HG02759 (cell line): ENCODE data around the gene TP53TG3E.
"Not testable (repeated sequence)": the region's sequence is repeated elsewhere in the genome, so short reads cannot be mapped to it uniquely, and the experiment has no call there.

Source experiments
- ATAC-seq: cut with Tn5 transposase; IDR thresholded peaks from one replicate; pipeline ENCODE4 v1.9.1; 2021; ENCODE audit warnings: mild to moderate bottlenecking, moderate library complexity; ENCODE audit not compliant: unreplicated experiment

Gene TP53TG3E

GRCh38 chr16:33304006-33304405 lies at the start of gene TP53TG3E:
TSS of gene TP53TG3E (plus strand) at chr16:33304306. CDS start at chr16:33304374, 68 bp downstream.
- ATAC-seq, result not testable (repeated sequence)

- not testable (repeated sequence) for ATAC-seq
These were observed 32.3 kb downstream of the TP53TG3E start for GRCh38 chr16:33336226-33337012.

DNA sequence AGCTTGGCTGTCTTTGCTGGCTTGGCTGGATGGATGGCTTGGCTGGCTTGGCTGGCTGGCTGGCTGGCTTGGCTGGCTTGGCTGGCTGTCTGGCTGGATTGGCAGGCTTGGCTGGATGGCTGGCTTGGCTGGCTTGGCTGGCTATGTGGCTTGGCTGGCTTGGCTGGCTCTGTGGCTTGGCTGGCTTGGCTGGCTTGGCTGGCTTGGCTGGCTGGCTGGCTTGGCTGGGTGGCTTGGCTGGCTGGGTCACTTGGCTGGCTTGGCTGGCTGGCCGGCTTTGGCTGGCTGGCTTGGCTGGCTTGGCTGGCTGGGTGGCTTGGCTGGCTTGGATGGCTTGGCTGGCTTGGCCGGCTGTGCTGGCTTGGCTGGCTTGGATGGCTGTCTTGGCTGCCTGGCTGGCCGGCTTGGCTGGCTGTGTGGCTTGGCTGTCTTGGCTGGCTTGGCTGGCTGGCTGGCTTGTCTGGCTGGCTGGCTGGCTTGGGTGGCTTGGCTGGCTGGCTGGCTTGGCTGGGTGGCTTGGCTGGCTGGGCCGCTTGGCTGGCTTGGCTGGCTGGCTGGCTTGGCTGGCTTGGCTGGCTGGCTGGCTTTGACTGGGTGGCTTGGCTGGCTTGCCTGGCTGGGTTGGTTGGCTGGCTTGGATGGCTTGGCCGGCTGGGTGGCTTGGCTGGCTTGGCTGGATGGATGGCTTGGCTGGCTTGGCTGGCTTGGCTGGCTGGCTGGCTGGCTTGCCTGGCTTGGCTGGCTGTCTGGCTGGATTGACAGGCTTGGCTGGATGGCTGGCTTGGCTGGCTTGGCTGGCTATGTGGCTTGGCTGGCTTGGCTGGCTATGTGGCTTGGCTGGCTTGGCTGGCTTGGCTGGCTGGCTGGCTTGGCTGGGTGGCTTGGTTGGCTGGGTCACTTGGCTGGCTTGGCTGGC lies 33.8 kb downstream of the TP53TG3E start:
- ATAC-seq, result not testable (repeated sequence)

- not testable (repeated sequence) for ATAC-seq
These were observed 34.4 kb downstream of the TP53TG3E start for GRCh38 chr16:33338543-33338951.

DNA sequence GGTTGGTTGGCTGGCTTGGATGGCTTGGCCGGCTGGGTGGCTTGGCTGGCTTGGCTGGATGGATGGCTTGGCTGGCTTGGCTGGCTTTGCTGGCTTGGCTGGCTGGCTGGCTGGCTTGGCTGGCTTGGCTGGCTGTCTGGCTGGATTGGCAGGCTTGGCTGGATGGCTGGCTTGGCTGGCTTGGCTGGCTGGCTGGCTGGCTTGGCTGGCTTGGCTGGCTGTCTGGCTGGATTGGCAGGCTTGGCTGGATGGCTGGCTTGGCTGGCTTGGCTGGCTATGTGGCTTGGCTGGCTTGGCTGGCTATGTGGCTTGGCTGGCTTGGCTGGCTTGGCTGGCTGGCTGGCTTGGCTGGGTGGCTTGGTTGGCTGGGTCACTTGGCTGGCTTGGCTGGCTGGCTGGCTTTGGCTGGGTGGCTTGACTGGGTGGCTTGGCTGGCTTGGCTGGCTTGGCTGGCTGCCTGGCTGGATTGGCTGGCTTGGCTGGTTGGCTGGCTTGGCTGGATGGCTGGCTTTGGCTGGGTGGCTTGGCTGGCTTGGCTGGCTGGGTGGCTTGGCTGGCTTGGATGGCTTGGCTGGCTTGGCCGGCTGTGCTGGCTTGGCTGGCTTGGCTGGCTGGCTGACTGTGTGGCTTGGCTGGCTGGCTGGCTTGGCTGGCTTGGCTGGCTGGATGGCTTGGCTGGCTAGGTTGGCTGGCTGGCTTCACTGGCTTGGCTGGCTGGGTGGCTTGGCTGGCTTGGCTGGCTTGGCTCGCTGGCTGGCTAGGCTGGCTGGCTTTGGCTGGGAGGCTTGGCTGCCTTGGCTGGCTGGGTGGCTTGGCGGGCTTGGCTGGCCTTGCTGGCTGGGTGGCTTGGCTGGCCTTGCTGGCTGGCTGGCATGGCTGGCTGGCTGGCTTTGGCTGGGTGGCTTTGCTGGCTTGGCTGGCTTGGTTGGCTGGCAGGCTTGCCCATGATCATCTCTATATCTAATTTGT lies 35.3 kb downstream of the TP53TG3E start:
- not testable (repeated sequence) for ATAC-seq
